ENCODE data around the gene FAM219A.

- TF ChIP-seq CTCF (IDR thresholded peaks at IDR 0.05; ENCODE audit: low read depth, low read length) (no peak), POLR2A (IDR thresholded peaks at IDR 0.05; ENCODE audit: extremely low read depth, insufficient read length) (no peak), MAX (IDR thresholded peaks at IDR 0.05; ENCODE audit: low read depth, low read length) (no peak), MYC (IDR thresholded peaks at IDR 0.05; ENCODE audit: low read depth, low read length) (no peak)
Measured at GRCh38 chr9:34458959-34459340, 580 bp upstream of the FAM219A start.
